HFF-Myc (cell line): ENCODE measurements around the gene PTPRK.

Experiments used
- DNase-seq: peaks from one replicate; pipeline ENCODE4 v3.0.0-alpha.2; 2011; ENCODE audit warnings: low read depth; ENCODE audit errors: extremely low read depth
- H3K4me3 ChIP-seq: replicated peaks from 2 replicates; pipeline ENCODE4 v1.5.1; 2011; ENCODE audit warnings: low read depth, mild to moderate bottlenecking, control low read depth, low read length
- CTCF ChIP-seq: IDR thresholded peaks from 2 replicates; pipeline ENCODE4 v1.5.1; 2012; ENCODE audit warnings: mild to moderate bottlenecking, low read depth, low read length, control low read depth; ENCODE audit errors: missing control alignments

PTPRK gene

GRCh38 chr6:127971386-127971785 lies 549.0 kb downstream of the PTPRK start:
- no peak for DNase-seq
- H3K4me3 ChIP-seq: no peak overlapping the region
- TF ChIP-seq CTCF: no peak

GRCh38 chr6:127969701-127970100 lies 550.7 kb downstream of the PTPRK start:
- DNase-seq: no peak
- no peak for TF ChIP-seq CTCF
- no peak overlapping the region for H3K4me3 ChIP-seq

- no peak for TF ChIP-seq CTCF
- DNase-seq: no peak
- no peak overlapping the region for H3K4me3 ChIP-seq
These were observed 552.0 kb downstream of the PTPRK start for GRCh38 chr6:127968394-127968793.

GRCh38 chr6:127967708-127968107 lies 552.7 kb downstream of the PTPRK start:
- TF ChIP-seq CTCF: no peak
- no peak for DNase-seq
- H3K4me3 ChIP-seq: no peak overlapping the region

- H3K4me3 ChIP-seq: no peak overlapping the region
- DNase-seq: no peak
- no peak for TF ChIP-seq CTCF
These were observed 553.8 kb downstream of the PTPRK start for GRCh38 chr6:127966616-127967015.

- DNase-seq: no peak
- no peak for TF ChIP-seq CTCF
- H3K4me3 ChIP-seq: no peak overlapping the region
These were observed 556.9 kb downstream of the PTPRK start for GRCh38 chr6:127963495-127963894.

GRCh38 chr6:127959869-127960268 lies 560.5 kb downstream of the PTPRK start:
- DNase-seq: no peak
- no peak for TF ChIP-seq CTCF
- H3K4me3 ChIP-seq: no peak overlapping the region
